GM19463 (cell line): ENCODE data around the gene FCHSD1.
"Not testable (repeated sequence)": the region's sequence is repeated elsewhere in the genome, so short reads cannot be mapped to it uniquely, and the experiment has no call there.

Source experiments
- ATAC-seq: cut with Tn5 transposase; IDR thresholded peaks from one replicate; pipeline ENCODE4 v1.9.1; 2021; ENCODE audit warnings: mild to moderate bottlenecking, moderate library complexity; ENCODE audit not compliant: unreplicated experiment

The FCHSD1 gene

GRCh38 chr5:141618030-141618803 lies 33.0 kb downstream of the FCHSD1 start:
- ATAC-seq = peak; percentile 20

- no peak for ATAC-seq
Measured at GRCh38 chr5:141617682-141618029, 33.6 kb downstream of the FCHSD1 start.

- no peak for ATAC-seq
Measured at GRCh38 chr5:141617128-141617527, 34.1 kb downstream of the FCHSD1 start.

GRCh38 chr5:141615991-141616720 lies 35.1 kb downstream of the FCHSD1 start:
- no peak for ATAC-seq

GRCh38 chr5:141613344-141613743 lies 37.9 kb downstream of the FCHSD1 start:
- no peak for ATAC-seq

GRCh38 chr5:141611289-141611688 lies 39.9 kb downstream of the FCHSD1 start:
- ATAC-seq = no peak

- not testable (repeated sequence) for ATAC-seq
Measured at GRCh38 chr5:141609921-141610320, 41.3 kb downstream of the FCHSD1 start.

- no peak for ATAC-seq
Measured at GRCh38 chr5:141609044-141609443, 42.2 kb downstream of the FCHSD1 start.

GRCh38 chr5:141608557-141608956 lies 42.7 kb downstream of the FCHSD1 start:
- ATAC-seq = no peak

GRCh38 chr5:141608046-141608445 lies 43.2 kb downstream of the FCHSD1 start:
- no peak for ATAC-seq

- ATAC-seq = peak; percentile 98
Measured at GRCh38 chr5:141605523-141606277, 45.5 kb downstream of the FCHSD1 start.

GRCh38 chr5:141603923-141604717 lies 47.1 kb downstream of the FCHSD1 start:
- ATAC-seq = no peak

GRCh38 chr5:141602606-141603005 lies 48.6 kb downstream of the FCHSD1 start:
- ATAC-seq = no peak

GRCh38 chr5:141598391-141599345 lies 52.5 kb downstream of the FCHSD1 start:
- ATAC-seq = no peak

GRCh38 chr5:141597814-141598213 lies 53.4 kb downstream of the FCHSD1 start:
- ATAC-seq = no peak

GRCh38 chr5:141597394-141597793 lies 53.8 kb downstream of the FCHSD1 start:
- ATAC-seq = no peak

- no peak for ATAC-seq
Measured at GRCh38 chr5:141596867-141597266, 54.4 kb downstream of the FCHSD1 start.

- ATAC-seq = no peak
Measured at GRCh38 chr5:141590127-141590526, 61.1 kb downstream of the FCHSD1 start.
